Natural killer cell treated with Interleukin-12 subunit alpha and Interleukin-12 subunit beta and Interleukin-15 and Interleukin-18, amount 100 ng/mL, for 72 hours (primary cell): ENCODE results near the gene DPP6. TPM values are rescaled to one million over a fixed set of nuclear protein-coding genes. Genes with fewer than 3 reads are reported as not detected.

Experiments
- ATAC-seq, 2 donors: fragments of 150-1000 bp; cut with Tn5 transposase in 1 of 2; sonication (Bioruptor Pico), chemical (Tn5 transposase) in 1 of 2; 2 replicates each; pipeline ENCODE4 v1.10.0; 2021
- DNase-seq: peaks from one replicate; pipeline ENCODE4 v3.0.0; 2022; ENCODE audit warnings: low spot score
- H3K27ac Mint-ChIP-seq, 2 donors: 1 replicate in 1 of 2; 2 replicates in 1 of 2; pipeline ENCODE4 v1.8.0; 2022; ENCODE audit warnings: mixed read lengths in 2 of 2, mild to moderate bottlenecking in 1 of 2, moderate library complexity in 1 of 2
- H3K27me3 Mint-ChIP-seq, 2 donors: 1 replicate in 1 of 2; 2 replicates in 1 of 2; pipeline ENCODE4 v1.8.0; 2022; ENCODE audit warnings: mixed read lengths in 2 of 2
- H3K36me3 Mint-ChIP-seq: one replicate; pipeline ENCODE4 v1.8.0; 2022; ENCODE audit warnings: mixed read lengths
- H3K4me1 Mint-ChIP-seq, 2 donors: 1 replicate in 1 of 2; 2 replicates in 1 of 2; pipeline ENCODE4 v1.8.0; 2022; ENCODE audit warnings: low read depth in 2 of 2, mixed read lengths in 2 of 2, mild to moderate bottlenecking in 1 of 2
- H3K4me3 Mint-ChIP-seq: one replicate; pipeline ENCODE4 v1.8.0; 2022; ENCODE audit warnings: mixed read lengths
- H3K9me3 Mint-ChIP-seq: 2 replicates; pipeline ENCODE4 v1.8.0; 2022; ENCODE audit warnings: mixed read lengths
- total RNA-seq, 2 donors: library from RNA; stranded (reverse); gene quantifications; one replicate each; pipeline ENCODE4 v1.2.3, GENCODE V29; 2022

The DPP6 gene
- total RNA-seq, 2 donors from 2014 or later: not detected

GRCh38 chr7:154907651-154908620 lies 855.7 kb downstream of the DPP6 start:
- ATAC-seq (no peak), DNase-seq (no peak)
- Mint-ChIP-seq H3K27me3 (peaks cover 0 to 9% of the 10 kb centered on the region in 2 donors), H3K27ac (no peak overlapping the region), H3K36me3 (no peaks in the 10 kb centered on the region), H3K9me3 (peaks cover 4% of the 10 kb centered on the region), H3K4me1 (no peaks in the 10 kb centered on the region), H3K4me3 (peak overlapping the region; percentile 28)

- peaks cover 4% of the 10 kb centered on the region for H3K9me3 Mint-ChIP-seq
- ATAC-seq: no peak
- no peak for DNase-seq
- no peaks in the 10 kb centered on the region for H3K36me3 Mint-ChIP-seq
- H3K4me3 Mint-ChIP-seq: no peak overlapping the region
- peaks cover 0 to 5% of the 10 kb centered on the region in 2 donors for H3K4me1 Mint-ChIP-seq
- peaks cover 0 to 13% of the 10 kb centered on the region in 2 donors for H3K27me3 Mint-ChIP-seq
- H3K27ac Mint-ChIP-seq: no peak overlapping the region
These were observed 857.3 kb downstream of the DPP6 start for GRCh38 chr7:154909241-154910105.

GRCh38 chr7:154910125-154910524 lies 857.9 kb downstream of the DPP6 start:
- ATAC-seq (no peak), DNase-seq (no peak)
- Mint-ChIP-seq H3K4me1 (peaks cover 0 to 7% of the 10 kb centered on the region in 2 donors), H3K27ac (no peak overlapping the region), H3K36me3 (no peaks in the 10 kb centered on the region), H3K9me3 (peaks cover 4% of the 10 kb centered on the region), H3K4me3 (no peak overlapping the region), H3K27me3 (peaks cover 0 to 15% of the 10 kb centered on the region in 2 donors)

- no peak overlapping the region for H3K4me3 Mint-ChIP-seq
These were observed 858.8 kb downstream of the DPP6 start for GRCh38 chr7:154910977-154911376.

GRCh38 chr7:154911411-154911810 lies 859.2 kb downstream of the DPP6 start:
- Mint-ChIP-seq H3K36me3 (no peaks in the 10 kb centered on the region), H3K9me3 (peaks cover 4% of the 10 kb centered on the region)

More at GRCh38 chr7:154910977-154911376, 858.8 kb downstream of the DPP6 start:
- peaks cover 4% of the 10 kb centered on the region for H3K9me3 Mint-ChIP-seq
- no peak overlapping the region for H3K27ac Mint-ChIP-seq
- peaks cover 0 to 7% of the 10 kb centered on the region in 2 donors for H3K4me1 Mint-ChIP-seq
- peaks cover 0 to 18% of the 10 kb centered on the region in 2 donors for H3K27me3 Mint-ChIP-seq
- DNase-seq: no peak
- no peaks in the 10 kb centered on the region for H3K36me3 Mint-ChIP-seq
- ATAC-seq: no peak

GRCh38 chr7:154911862-154912455 lies 859.8 kb downstream of the DPP6 start:
- Mint-ChIP-seq H3K27ac (no peak overlapping the region), H3K9me3 (peaks cover 4% of the 10 kb centered on the region), H3K36me3 (no peaks in the 10 kb centered on the region), H3K27me3 (peaks cover 0 to 22% of the 10 kb centered on the region in 2 donors), H3K4me3 (no peak overlapping the region), H3K4me1 (peaks cover 0 to 7% of the 10 kb centered on the region in 2 donors)
- ATAC-seq (no peak), DNase-seq (no peak)

More at GRCh38 chr7:154911411-154911810, 859.2 kb downstream of the DPP6 start:
- Mint-ChIP-seq H3K27me3 (peaks cover 0 to 20% of the 10 kb centered on the region in 2 donors), H3K27ac (no peak overlapping the region), H3K4me1 (peaks cover 0 to 7% of the 10 kb centered on the region in 2 donors), H3K4me3 (no peak overlapping the region)
- ATAC-seq (no peak), DNase-seq (no peak)

GRCh38 chr7:154912871-154913637 lies 860.9 kb downstream of the DPP6 start:
- peaks cover 0 to 23% of the 10 kb centered on the region in 2 donors for H3K27me3 Mint-ChIP-seq
- ATAC-seq: no peak
- H3K4me3 Mint-ChIP-seq: no peak overlapping the region
- no peaks in the 10 kb centered on the region for H3K36me3 Mint-ChIP-seq
- no peak overlapping the region for H3K27ac Mint-ChIP-seq
- no peak for DNase-seq
- peaks cover 4% of the 10 kb centered on the region for H3K9me3 Mint-ChIP-seq
- peaks cover 0 to 7% of the 10 kb centered on the region in 2 donors for H3K4me1 Mint-ChIP-seq

GRCh38 chr7:154913638-154914307 lies 861.6 kb downstream of the DPP6 start:
- H3K36me3 Mint-ChIP-seq: no peaks in the 10 kb centered on the region
- DNase-seq (peak; percentile 89), ATAC-seq (peak; percentile 85 to 91)
- H3K27me3 Mint-ChIP-seq: peaks cover 0 to 26% of the 10 kb centered on the region in 2 donors
- no peak overlapping the region for H3K27ac Mint-ChIP-seq
- peaks cover 4% of the 10 kb centered on the region for H3K9me3 Mint-ChIP-seq
- peaks cover 0 to 7% of the 10 kb centered on the region in 2 donors for H3K4me1 Mint-ChIP-seq
- H3K4me3 Mint-ChIP-seq: peak overlapping the region; percentile 58

- no peak overlapping the region for H3K4me3 Mint-ChIP-seq
- ATAC-seq: no peak
- no peak for DNase-seq
These were observed 862.3 kb downstream of the DPP6 start for GRCh38 chr7:154914308-154914995.

GRCh38 chr7:154914996-154915380 lies 862.8 kb downstream of the DPP6 start:
- Mint-ChIP-seq H3K27ac (no peak overlapping the region), H3K9me3 (peaks cover 4% of the 10 kb centered on the region), H3K4me1 (peaks cover 0 to 7% of the 10 kb centered on the region in 2 donors), H3K4me3 (no peak overlapping the region), H3K27me3 (peaks cover 0 to 23% of the 10 kb centered on the region in 2 donors), H3K36me3 (no peaks in the 10 kb centered on the region)
- ATAC-seq (no peak), DNase-seq (no peak)

More at GRCh38 chr7:154914308-154914995, 862.3 kb downstream of the DPP6 start:
- H3K27me3 Mint-ChIP-seq: peaks cover 0 to 23% of the 10 kb centered on the region in 2 donors
- peaks cover 4% of the 10 kb centered on the region for H3K9me3 Mint-ChIP-seq
- no peaks in the 10 kb centered on the region for H3K36me3 Mint-ChIP-seq
- H3K27ac Mint-ChIP-seq: no peak overlapping the region
- H3K4me1 Mint-ChIP-seq: peaks cover 0 to 7% of the 10 kb centered on the region in 2 donors

GRCh38 chr7:154915600-154915999 lies 863.4 kb downstream of the DPP6 start:
- DNase-seq (no peak), ATAC-seq (no peak)
- Mint-ChIP-seq H3K9me3 (peaks cover 4% of the 10 kb centered on the region), H3K4me1 (peaks cover 0 to 7% of the 10 kb centered on the region in 2 donors), H3K36me3 (no peaks in the 10 kb centered on the region), H3K27me3 (peaks cover 0 to 25% of the 10 kb centered on the region in 2 donors), H3K4me3 (no peak overlapping the region), H3K27ac (no peak overlapping the region)

GRCh38 chr7:154916381-154916780 lies 864.2 kb downstream of the DPP6 start:
- H3K27ac Mint-ChIP-seq: no peak overlapping the region
- no peak for ATAC-seq

More at GRCh38 chr7:154916381-154916780, 864.2 kb downstream of the DPP6 start:
- Mint-ChIP-seq H3K9me3 (peaks cover under 1% of the 10 kb centered on the region), H3K27me3 (peaks cover 0 to 24% of the 10 kb centered on the region in 2 donors), H3K4me1 (peaks cover 0 to 7% of the 10 kb centered on the region in 2 donors), H3K36me3 (no peaks in the 10 kb centered on the region), H3K4me3 (no peak overlapping the region)
- DNase-seq: no peak
